A549 (cell line): Measurements from ENCODE around the gene PHEX. TPM values are rescaled to one million over a fixed set of nuclear protein-coding genes. Genes with fewer than 3 reads are reported as not detected.

Experiments
- ATAC-seq, 2 experiments: fragments of 200-7000 bp in 1 of 2; fragments of >200 bp in 1 of 2; cut with Nextera tagmentation in 1 of 2; cut with Tn5 transposase in 1 of 2; 3 replicates each; pipeline versions ENCODE4 v1.8.0 to v1.9.1; 2018 to 2020; ENCODE audit warnings: mild to moderate bottlenecking in 1 of 2, moderate library complexity in 1 of 2
- CTCF ChIA-PET: fragments of 300-600 bp; sonication (Branson Sonifier 250); formaldehyde crosslinking; extraction: SDS; loops from one replicate; lab custom pipeline; 2021; ENCODE audit warnings: antibody characterized with exemption, inconsistent platforms; lab: Yijun Ruan, JAX
- POLR2A ChIA-PET: fragments of 350-600 bp; formaldehyde crosslinking; extraction: SDS; loops from one replicate; lab custom pipeline; 2021; ENCODE audit warnings: antibody characterized with exemption, inconsistent platforms; lab: Yijun Ruan, JAX
- DNase-seq, 2 experiments: peaks; one replicate each; pipeline versions ENCODE4 v3.0.0 to v3.0.0-alpha.2; 2011 to 2016; ENCODE audit warnings: low read depth in 1 of 2, low spot score in 1 of 2
- FAIRE-seq: peaks from 2 replicates; lab custom pipeline; 2011; peaks lifted over from hg19 to GRCh38; lab: Jason Lieb, UNC
- H3K27ac ChIP-seq, 2 experiments: fragments of >200 bp; sonication (Bioruptor Twin); formaldehyde crosslinking; 3 replicates each; pipeline ENCODE4 v1.5.1; 2016 to 2017
- H3K4me1 ChIP-seq: fragments of >200 bp; sonication (Bioruptor Twin); formaldehyde crosslinking; 3 replicates; pipeline ENCODE4 v1.6.1; 2016
- H3K4me2 ChIP-seq: fragments of >200 bp; sonication (Bioruptor Twin); formaldehyde crosslinking; 3 replicates; pipeline ENCODE4 v1.6.1; 2016
- H3K4me3 ChIP-seq: fragments of >200 bp; sonication (Bioruptor Twin); formaldehyde crosslinking; 3 replicates; pipeline ENCODE4 v1.5.1; 2016
- H3K9me3 ChIP-seq: fragments of >200 bp; sonication (Bioruptor Twin); formaldehyde crosslinking; 3 replicates; pipeline ENCODE4 v1.6.1; 2016
- CBX2 ChIP-seq: fragments of 200-600 bp; sonication (generic); IDR thresholded peaks from 2 replicates; pipeline ENCODE4 v1.6.1; 2016; ENCODE audit warnings: low read depth, mild to moderate bottlenecking, borderline replicate concordance
- CBX8 ChIP-seq: fragments of 200-600 bp; sonication (generic); IDR thresholded peaks from 2 replicates; pipeline ENCODE4 v1.6.1; 2016
- CEBPB ChIP-seq, 2 experiments: fragments of >200 bp in 1 of 2; sonication (Bioruptor Twin) in 1 of 2; formaldehyde crosslinking in 1 of 2; IDR thresholded peaks; 2 replicates each; pipeline ENCODE4 v1.6.1; 2012 to 2016
- CHD2 ChIP-seq: fragments of 150-350 bp; IDR thresholded peaks from 2 replicates; pipeline ENCODE4 v1.6.1; 2014; ENCODE audit warnings: low read length; ENCODE audit not compliant: partially characterized antibody
- CHD4 ChIP-seq: fragments of 200-600 bp; sonication (generic); IDR thresholded peaks from 2 replicates; pipeline ENCODE4 v1.6.1; 2016; ENCODE audit warnings: antibody characterized with exemption, mild to moderate bottlenecking, borderline replicate concordance
- EHMT2 ChIP-seq: fragments of 200-600 bp; sonication (generic); IDR thresholded peaks from 2 replicates; pipeline ENCODE4 v1.6.1; 2016; ENCODE audit warnings: antibody characterized with exemption, low read depth, mild to moderate bottlenecking, moderate library complexity
- EP300 ChIP-seq, 2 experiments: fragments of >200 bp; sonication (Bioruptor Twin); formaldehyde crosslinking; IDR thresholded peaks; 2 replicates in 1 of 2; 3 replicates in 1 of 2; pipeline ENCODE4 v1.6.1; 2016 to 2017
- ESRRA ChIP-seq: fragments of 150-350 bp; IDR thresholded peaks from 2 replicates; pipeline ENCODE4 v1.6.1; 2014; ENCODE audit warnings: mild to moderate bottlenecking, low read length, borderline replicate concordance
- FOSL2 ChIP-seq, 2 experiments: fragments of 450-650 bp in 1 of 2; fragments of >200 bp in 1 of 2; sonication (Bioruptor Twin) in 1 of 2; formaldehyde crosslinking; IDR thresholded peaks; 2 replicates each; pipeline versions ENCODE4 v1.5.0 to v1.6.1; 2016 to 2020; ENCODE audit warnings: mild to moderate bottlenecking in 1 of 2, moderate library complexity in 1 of 2
- FOXS1 ChIP-seq: fragments of 250-450 bp; sonication (Bioruptor Pico); IDR thresholded peaks from 2 replicates; pipeline ENCODE4 v1.5.0; 2020; ENCODE audit warnings: mild to moderate bottlenecking, moderate library complexity
- GATA3 ChIP-seq: IDR thresholded peaks from 2 replicates; pipeline ENCODE4 v1.6.1; 2012; ENCODE audit warnings: borderline replicate concordance
- HDAC2 ChIP-seq: fragments of 200-600 bp; sonication (generic); IDR thresholded peaks from 2 replicates; pipeline ENCODE4 v1.6.1; 2016
- HOXB13 ChIP-seq: fragments of 250-450 bp; sonication (Bioruptor Pico); IDR thresholded peaks from 2 replicates; pipeline ENCODE4 v1.5.0; 2020; ENCODE audit warnings: low read depth, mild to moderate bottlenecking, moderate library complexity
- HOXB5 ChIP-seq: fragments of 250-450 bp; sonication (Bioruptor Pico); IDR thresholded peaks from 2 replicates; pipeline ENCODE4 v1.5.0; 2020; ENCODE audit warnings: mild to moderate bottlenecking, moderate library complexity
- JUNB ChIP-seq: fragments of >200 bp; sonication (Bioruptor Twin); formaldehyde crosslinking; IDR thresholded peaks from 2 replicates; pipeline ENCODE4 v1.6.1; 2016
- KDM1A ChIP-seq: fragments of 200-600 bp; sonication (generic); IDR thresholded peaks from 2 replicates; pipeline ENCODE4 v1.6.1; 2016; ENCODE audit warnings: low read depth, mild to moderate bottlenecking
- KDM5A ChIP-seq: fragments of 200-600 bp; sonication (generic); IDR thresholded peaks from 2 replicates; pipeline ENCODE4 v1.6.1; 2016; ENCODE audit warnings: antibody characterized with exemption, mild to moderate bottlenecking
- MAFK ChIP-seq: fragments of 450-650 bp; IDR thresholded peaks from 2 replicates; pipeline ENCODE4 v1.6.1; 2014; ENCODE audit not compliant: partially characterized antibody
- MAX ChIP-seq: IDR thresholded peaks from 2 replicates; pipeline ENCODE4 v1.6.1; 2012
- MAZ ChIP-seq: fragments of 150-350 bp; IDR thresholded peaks from 2 replicates; pipeline ENCODE4 v1.6.1; 2014; ENCODE audit warnings: antibody characterized with exemption, low read depth, low read length, borderline replicate concordance
- NFE2L2 ChIP-seq: fragments of 150-350 bp; conservative IDR thresholded peaks from 2 replicates; pipeline ENCODE4 v1.6.1; 2014; ENCODE audit warnings: low read length
- NPAS2 ChIP-seq: fragments of 250-450 bp; sonication (Bioruptor Pico); IDR thresholded peaks from 2 replicates; pipeline ENCODE4 v1.8.0; 2022; ENCODE audit warnings: mild to moderate bottlenecking, moderate library complexity, borderline replicate concordance
- PHF8 ChIP-seq: fragments of 200-600 bp; sonication (generic); IDR thresholded peaks from 2 replicates; pipeline ENCODE4 v1.6.1; 2016; ENCODE audit warnings: low read depth, mild to moderate bottlenecking, antibody characterized with exemption, moderate library complexity, borderline replicate concordance
- POLR2A ChIP-seq: IDR thresholded peaks from 2 replicates; pipeline ENCODE4 v1.6.1; 2012; ENCODE audit warnings: mild to moderate bottlenecking, low read length
- RCOR1 ChIP-seq: fragments of 150-350 bp; IDR thresholded peaks from 2 replicates; pipeline ENCODE4 v1.6.1; 2014; ENCODE audit warnings: antibody characterized with exemption, low read length, low read depth
- RFX5 ChIP-seq: fragments of 450-650 bp; IDR thresholded peaks from 2 replicates; pipeline ENCODE4 v1.7.1; 2014; ENCODE audit warnings: antibody characterized with exemption, mild to moderate bottlenecking, moderate library complexity
- RNF2 ChIP-seq: fragments of 200-600 bp; sonication (generic); IDR thresholded peaks from 2 replicates; pipeline ENCODE4 v1.6.1; 2016; ENCODE audit warnings: low read depth, mild to moderate bottlenecking, antibody characterized with exemption, moderate library complexity, borderline replicate concordance
- TFCP2L1 ChIP-seq: fragments of 250-450 bp; sonication (Bioruptor Pico); IDR thresholded peaks from 2 replicates; pipeline ENCODE4 v1.5.0; 2021; ENCODE audit warnings: mild to moderate bottlenecking
- TP53 ChIP-seq: fragments of 250-450 bp; sonication (Bioruptor Pico); IDR thresholded peaks from 2 replicates; pipeline ENCODE4 v1.5.0; 2021; ENCODE audit warnings: mild to moderate bottlenecking, moderate library complexity
- ZC3H11A ChIP-seq: fragments of 450-650 bp; IDR thresholded peaks from 2 replicates; pipeline ENCODE4 v1.6.1; 2014; ENCODE audit warnings: antibody characterized with exemption, mild to moderate bottlenecking
- ZFP36 ChIP-seq: fragments of 450-650 bp; IDR thresholded peaks from 2 replicates; pipeline ENCODE4 v1.6.1; 2014; ENCODE audit warnings: borderline replicate concordance; ENCODE audit not compliant: partially characterized antibody
- ZNF302 ChIP-seq: fragments of 250-450 bp; sonication (Bioruptor Pico); IDR thresholded peaks from 2 replicates; pipeline ENCODE4 v1.9.0; 2021; ENCODE audit warnings: inconsistent platforms, mild to moderate bottlenecking, moderate library complexity
- ZSCAN20 ChIP-seq: fragments of 250-450 bp; sonication (Bioruptor Pico); IDR thresholded peaks from 2 replicates; pipeline ENCODE4 v1.8.0; 2022; ENCODE audit warnings: mild to moderate bottlenecking, moderate library complexity
- WGBS: methylation state at CpG from one replicate; pipeline ENCODE4 v1.1.6; 2017; ENCODE audit errors: missing lambda C conversion rate; 5-methylcytosine and 5-hydroxymethylcytosine counted together
- polyA plus RNA-seq, 4 experiments: library from polyadenylated mRNA; depleted of rRNA in 3 of 4; stranded (reverse); fragments of >200 nt; fragmentation: RNase III in 1 of 4; extraction: RNeasy Plus Mini Kit Qiagen cat#74134 plus additional on column Dnase treatment in 1 of 4; gene quantifications; 2 replicates in 3 of 4; 3 replicates in 1 of 4; pipeline ENCODE4 v1.2.3, GENCODE V29; 2011 to 2017
- TF ChIP-seq, protein P1 (sequence below): fragments of >200 bp; sonication (Bioruptor Twin); formaldehyde crosslinking; IDR thresholded peaks from 3 replicates; pipeline ENCODE4 v1.5.1; 2016

PHEX gene
- polyA plus RNA-seq, 2 of the 4 experiments (the other 2 are of a cell fraction) = 0.28 to 0.98 TPM

- peaks cover 29% of the 10 kb centered on the region for H3K4me1 ChIP-seq
- peak in 1 of 2 experiments; percentile 33 for DNase-seq
- ATAC-seq = peak; percentile 59 to 64; a peak in 3 of 6 replicates
- ChIA-PET POLR2A (no interaction called here), CTCF (no interaction called here)
- WGBS = 45% methylated on average over 10 of the region's 10 CpGs
- peak overlapping the region; percentile 66 for H3K4me2 ChIP-seq
- H3K27ac ChIP-seq = peak overlapping the region; percentile 24 to 41; a peak in 2 of 6 replicates
- no peak overlapping the region for H3K4me3 ChIP-seq
- H3K9me3 ChIP-seq = no peaks in the 10 kb centered on the region
- TF ChIP-seq RNF2 (no peak), TP53 (no peak), FOXS1 (CRISPR knock-in tag) (no peak), CEBPB (IDR thresholded peaks at IDR 0.05) (no peak), FOSL2 (IDR thresholded peaks at IDR 0.05) (0 out of 2 replicates have a peak, but pooled peaks have one; percentile 15), FOSL2 (CRISPR knock-in tag; IDR thresholded peaks at IDR 0.05) (peak; percentile 36; the same call in 1 of the 2 replicates), ZFP36 (no peak), RFX5 (no peak)
- FAIRE-seq = no peak
These were observed 86.2 kb downstream of the PHEX start for GRCh38 chrX:22118161-22118830.

DNA sequence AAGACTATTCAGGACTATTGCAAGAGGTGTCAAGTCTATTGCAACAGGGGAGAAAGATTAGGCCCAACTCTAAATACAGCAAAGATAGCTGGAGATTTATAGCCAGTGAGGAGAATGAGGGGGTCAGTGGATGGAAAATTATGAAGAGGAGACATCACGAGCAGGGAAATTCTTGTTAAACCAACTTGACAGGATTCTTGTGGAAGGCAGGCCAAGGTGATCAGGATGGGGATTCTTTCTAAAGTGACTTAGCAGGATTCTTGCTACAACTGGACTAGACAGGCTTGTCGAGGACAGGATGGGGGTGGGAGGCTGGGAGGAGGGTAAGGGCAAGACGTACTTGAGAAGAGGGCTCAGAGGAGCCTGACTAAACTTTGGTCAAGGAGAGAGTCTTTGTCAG, 89.0 kb downstream of the PHEX start:
- Histone ChIP-seq H3K27ac (no peak overlapping the region), H3K4me1 (peaks cover 32% of the 10 kb centered on the region), H3K4me3 (no peak overlapping the region), H3K4me2 (no peak overlapping the region), H3K9me3 (no peaks in the 10 kb centered on the region)
- DNase-seq (no peak), FAIRE-seq (no peak), ATAC-seq (no peak)
- no peak for TF ChIP-seq NFE2L2
- TF ChIP-seq NPAS2 (CRISPR knock-in tag) = no peak
- TF ChIP-seq ZNF302 = no peak
- TF ChIP-seq PHF8 = no peak
- no peak for TF ChIP-seq CBX2
- TF ChIP-seq EP300 (IDR thresholded peaks at IDR 0.05) = no peak
- no peak for TF ChIP-seq HOXB13 (CRISPR knock-in tag)
- TF ChIP-seq EHMT2 = no peak
- TF ChIP-seq CHD2 = no peak
- TF ChIP-seq POLR2A = no peak
- no peak for TF ChIP-seq KDM1A
- no peak for TF ChIP-seq HDAC2
- TF ChIP-seq TP53 = no peak
- TF ChIP-seq MAFK = no peak
- TF ChIP-seq TFCP2L1 = no peak
- no peak for TF ChIP-seq MAX
- TF ChIP-seq, protein P1, sequence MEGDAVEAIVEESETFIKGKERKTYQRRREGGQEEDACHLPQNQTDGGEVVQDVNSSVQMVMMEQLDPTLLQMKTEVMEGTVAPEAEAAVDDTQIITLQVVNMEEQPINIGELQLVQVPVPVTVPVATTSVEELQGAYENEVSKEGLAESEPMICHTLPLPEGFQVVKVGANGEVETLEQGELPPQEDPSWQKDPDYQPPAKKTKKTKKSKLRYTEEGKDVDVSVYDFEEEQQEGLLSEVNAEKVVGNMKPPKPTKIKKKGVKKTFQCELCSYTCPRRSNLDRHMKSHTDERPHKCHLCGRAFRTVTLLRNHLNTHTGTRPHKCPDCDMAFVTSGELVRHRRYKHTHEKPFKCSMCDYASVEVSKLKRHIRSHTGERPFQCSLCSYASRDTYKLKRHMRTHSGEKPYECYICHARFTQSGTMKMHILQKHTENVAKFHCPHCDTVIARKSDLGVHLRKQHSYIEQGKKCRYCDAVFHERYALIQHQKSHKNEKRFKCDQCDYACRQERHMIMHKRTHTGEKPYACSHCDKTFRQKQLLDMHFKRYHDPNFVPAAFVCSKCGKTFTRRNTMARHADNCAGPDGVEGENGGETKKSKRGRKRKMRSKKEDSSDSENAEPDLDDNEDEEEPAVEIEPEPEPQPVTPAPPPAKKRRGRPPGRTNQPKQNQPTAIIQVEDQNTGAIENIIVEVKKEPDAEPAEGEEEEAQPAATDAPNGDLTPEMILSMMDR = no peak
- no peak for TF ChIP-seq ESRRA
- TF ChIP-seq CBX8 = no peak
- POLR2A ChIA-PET = no interaction called here
- CTCF ChIA-PET = interaction anchor here (1.2 to 1.6 kb wide), 2 partner anchors 16 to 136 kb away, joined by 3 to 4 read pairs; no protein-coding TSS in a partner anchor
- 81% methylated on average over 3 of the region's 3 CpGs for WGBS

- ATAC-seq (no peak; a peak in 1 of 6 replicates), DNase-seq (no peak)
- no peak for TF ChIP-seq ZC3H11A
- TF ChIP-seq RCOR1 = no peak
- TF ChIP-seq EHMT2 = no peak
- no peak for TF ChIP-seq JUNB
- no peak for TF ChIP-seq HOXB5
- no peak for TF ChIP-seq CBX8
- no peak for TF ChIP-seq RFX5
- TF ChIP-seq GATA3 = no peak
- no peak for TF ChIP-seq CBX2
- TF ChIP-seq KDM5A = no peak
- no peak for TF ChIP-seq ZSCAN20 (CRISPR knock-in tag)
- TF ChIP-seq MAZ = no peak
- TF ChIP-seq PHF8 = no peak
- no peak for TF ChIP-seq CEBPB (IDR thresholded peaks at IDR 0.05)
- no peak for TF ChIP-seq MAX
- no peak for TF ChIP-seq CHD4
- TF ChIP-seq, all 56 proteins: peak for 0
- Histone ChIP-seq H3K4me1 (peaks cover 21% of the 10 kb centered on the region), H3K9me3 (no peaks in the 10 kb centered on the region), H3K27ac (no peak overlapping the region), H3K4me3 (no peak overlapping the region), H3K4me2 (no peak overlapping the region)
- ChIA-PET CTCF (interaction anchor here (1.2 to 1.6 kb wide), 2 partner anchors 18 to 137 kb away, joined by 3 to 4 read pairs; no protein-coding TSS in a partner anchor), POLR2A (no interaction called here)
- no peak for FAIRE-seq
- 50% methylated on average over 2 of the region's 2 CpGs for WGBS
These were observed 90.4 kb downstream of the PHEX start for GRCh38 chrX:22122510-22122909.
